Measurements from ENCODE around the gene PLXNA1.

PLXNA1 gene

GRCh38 chr3:126988451-126989021 is 5.6 kb downstream of the PLXNA1 start:
- TF ChIP-seq CTCF (IDR thresholded peaks at IDR 0.05; ENCODE audit: low read depth, low read length) = no peak
- DNase-seq (ENCODE audit: extremely low read depth, low read depth) = no peak

DNA sequence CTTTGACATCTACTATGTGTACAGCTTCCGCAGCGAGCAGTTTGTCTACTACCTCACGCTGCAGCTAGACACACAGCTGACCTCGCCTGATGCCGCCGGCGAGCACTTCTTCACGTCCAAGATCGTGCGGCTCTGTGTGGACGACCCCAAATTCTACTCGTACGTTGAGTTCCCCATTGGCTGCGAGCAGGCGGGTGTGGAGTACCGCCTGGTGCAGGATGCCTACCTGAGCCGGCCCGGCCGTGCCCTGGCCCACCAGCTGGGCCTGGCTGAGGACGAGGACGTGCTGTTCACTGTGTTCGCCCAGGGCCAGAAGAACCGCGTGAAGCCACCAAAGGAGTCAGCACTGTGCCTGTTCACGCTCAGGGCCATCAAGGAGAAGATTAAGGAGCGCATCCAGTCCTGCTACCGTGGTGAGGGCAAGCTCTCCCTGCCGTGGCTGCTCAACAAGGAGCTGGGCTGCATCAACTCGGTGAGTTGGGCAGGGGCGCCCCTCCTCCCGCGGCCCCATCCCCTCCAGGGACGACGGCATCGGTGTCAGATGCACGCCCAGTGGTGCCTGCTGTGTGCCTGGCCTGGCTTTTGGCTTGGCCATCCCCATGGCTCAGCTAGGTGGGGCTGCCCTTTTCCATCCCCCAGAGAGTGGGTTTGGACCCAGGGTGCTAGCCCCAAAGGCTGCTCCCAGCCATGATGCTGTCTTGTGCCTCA is 6.6 kb downstream of the PLXNA1 start:
- TF ChIP-seq CTCF (IDR thresholded peaks at IDR 0.05; ENCODE audit: low read depth, low read length) = no peak
- no peak for DNase-seq (ENCODE audit: extremely low read depth, low read depth)

GRCh38 chr3:126990024-126990700 is 7.2 kb downstream of the PLXNA1 start:
- DNase-seq (ENCODE audit: extremely low read depth, low read depth) = no peak
- no peak for TF ChIP-seq CTCF (IDR thresholded peaks at IDR 0.05; ENCODE audit: low read depth, low read length)

DNA sequence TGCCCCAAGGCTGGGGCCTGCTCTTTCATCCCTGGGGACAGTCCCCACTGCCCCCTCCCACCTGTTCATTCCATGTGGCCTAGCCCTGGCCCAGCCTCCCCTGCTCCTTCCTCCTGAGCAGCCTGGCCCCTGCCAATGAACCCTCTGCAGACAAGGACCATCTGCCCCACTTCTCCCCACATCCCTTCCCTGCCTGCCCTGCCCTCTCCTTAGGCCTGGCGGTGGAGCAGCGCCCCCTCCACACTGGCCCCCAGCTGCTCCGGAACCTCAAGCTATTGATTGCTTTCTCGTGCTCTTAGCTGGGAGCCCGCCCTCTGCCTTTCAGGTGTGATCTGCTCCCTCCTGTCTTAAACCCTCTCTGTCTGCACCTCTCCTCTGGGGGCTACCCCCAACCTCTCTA is 8.0 kb downstream of the PLXNA1 start:
- no peak for TF ChIP-seq CTCF (IDR thresholded peaks at IDR 0.05; ENCODE audit: low read depth, low read length)

DNA sequence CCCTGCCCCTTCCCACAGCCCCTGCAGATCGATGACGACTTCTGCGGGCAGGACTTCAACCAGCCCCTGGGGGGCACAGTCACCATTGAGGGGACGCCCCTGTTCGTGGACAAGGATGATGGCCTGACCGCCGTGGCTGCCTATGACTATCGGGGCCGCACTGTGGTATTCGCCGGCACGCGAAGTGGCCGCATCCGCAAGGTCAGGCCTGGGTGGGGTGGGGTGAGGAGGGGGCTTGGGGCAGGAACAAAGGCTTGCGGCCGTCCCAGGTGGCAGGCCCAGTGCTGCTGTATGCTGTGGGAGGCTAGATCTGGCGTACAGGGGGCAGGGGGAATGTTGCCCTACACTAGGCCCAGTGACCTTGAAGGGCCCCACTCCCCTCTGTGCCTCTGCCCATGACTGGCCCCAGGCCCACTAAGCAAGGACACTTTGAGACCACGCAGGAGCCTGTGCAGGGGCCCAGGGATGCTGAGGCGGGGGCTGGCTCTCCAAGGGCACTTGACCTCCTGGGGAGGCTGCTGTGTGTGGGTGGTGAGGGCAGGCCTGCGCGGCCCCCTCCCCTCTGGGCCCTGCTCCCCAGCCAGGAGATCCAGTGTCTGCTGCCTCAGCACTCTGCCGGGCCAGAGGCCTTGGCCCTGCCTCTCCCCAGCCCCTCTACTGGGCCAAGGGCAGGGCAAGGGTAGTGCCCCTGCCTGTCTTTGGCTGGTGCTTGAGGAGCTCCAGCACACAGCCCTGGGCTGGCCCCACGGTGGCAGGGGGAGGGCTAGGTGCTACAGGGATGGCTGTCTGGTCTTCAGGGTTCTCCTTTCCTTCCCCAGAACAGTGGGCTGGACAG is 8.7 kb downstream of the PLXNA1 start:
- TF ChIP-seq CTCF (IDR thresholded peaks at IDR 0.05; ENCODE audit: low read depth, low read length) = no peak
- DNase-seq (ENCODE audit: extremely low read depth, low read depth) = no peak

More for the DNA sequence above, 8.0 kb downstream of the PLXNA1 start:
- DNase-seq (ENCODE audit: extremely low read depth, low read depth) = no peak

- DNase-seq (ENCODE audit: extremely low read depth, low read depth) = no peak
- no peak for TF ChIP-seq CTCF (IDR thresholded peaks at IDR 0.05; ENCODE audit: low read depth, low read length)
Measured at GRCh38 chr3:126992216-126992615, 9.3 kb downstream of the PLXNA1 start.
